GM12864 (cell line): ENCODE measurements around the gene VSX2.

Experiments
- DNase-seq: peaks from one replicate; pipeline ENCODE4 v3.0.0-alpha.2; 2011; ENCODE audit warnings: low read depth
- H3K4me3 ChIP-seq: 2 replicates; pipeline ENCODE4 v1.5.1; 2011; ENCODE audit warnings: mild to moderate bottlenecking, low read depth, low read length, control low read depth
- CTCF ChIP-seq: IDR thresholded peaks from 2 replicates; pipeline ENCODE4 v1.5.1; 2011; ENCODE audit warnings: low read depth, mild to moderate bottlenecking, moderate library complexity, low read length, control low read depth, inconsistent platforms; ENCODE audit errors: missing control alignments

VSX2 gene

GRCh38 chr14:74281069-74281468, 41.8 kb downstream of the VSX2 start:
- no peak for DNase-seq
- no peak overlapping the region for H3K4me3 ChIP-seq
- TF ChIP-seq CTCF, result no peak

- DNase-seq, result no peak
- no peak overlapping the region for H3K4me3 ChIP-seq
- no peak for TF ChIP-seq CTCF
Observed at GRCh38 chr14:74286736-74287135, 47.5 kb downstream of the VSX2 start.

GRCh38 chr14:74289801-74290200, 50.6 kb downstream of the VSX2 start:
- DNase-seq, result no peak
- TF ChIP-seq CTCF, result no peak
- H3K4me3 ChIP-seq, result no peak overlapping the region

- DNase-seq, result no peak
- peak; percentile 53 for TF ChIP-seq CTCF
- no peak overlapping the region for H3K4me3 ChIP-seq
Observed at GRCh38 chr14:74290415-74290814, 51.2 kb downstream of the VSX2 start.

GRCh38 chr14:74292061-74292460, 52.8 kb downstream of the VSX2 start:
- no peak for DNase-seq
- no peak overlapping the region for H3K4me3 ChIP-seq
- TF ChIP-seq CTCF, result no peak

- H3K4me3 ChIP-seq, result no peak overlapping the region
- no peak for TF ChIP-seq CTCF
- no peak for DNase-seq
Observed at GRCh38 chr14:74293606-74294005, 54.4 kb downstream of the VSX2 start.

- DNase-seq, result no peak
Observed at GRCh38 chr14:74296037-74296467, 56.8 kb downstream of the VSX2 start.

More at GRCh38 chr14:74296037-74296467, 56.8 kb downstream of the VSX2 start:
- no peak overlapping the region for H3K4me3 ChIP-seq
- TF ChIP-seq CTCF, result no peak
